Fibroblast of lung (primary cell): ENCODE measurements around the gene SLC6A1.

Experiments used
- CTCF ChIP-seq, 2 donors: IDR thresholded peaks in 1 of 2; conservative IDR thresholded peaks in 1 of 2; 1 replicate in 1 of 2; 2 replicates in 1 of 2; pipeline ENCODE4 v1.5.1; 2011 to 2012; ENCODE audit warnings: low read length in 2 of 2, control low read depth in 1 of 2, inconsistent platforms in 1 of 2, low read depth in 1 of 2, mild to moderate bottlenecking in 1 of 2
- EZH2 ChIP-seq: IDR thresholded peaks from 2 replicates; pipeline ENCODE4 v1.5.1; 2012; ENCODE audit warnings: low read length, control low read depth, mild to moderate bottlenecking; ENCODE audit errors: missing control alignments

- no peak for TF ChIP-seq CTCF (conservative IDR thresholded peaks at IDR 0.05 in 1 of 2, IDR thresholded peaks at IDR 0.05 in 1 of 2; ENCODE audit: low read depth in 1 of 2, low read length in 2 of 2)
- TF ChIP-seq EZH2, result no peak
Measured at GRCh38 chr3:10956986-10957385, 35.6 kb upstream of the SLC6A1 start.
